Measurements from ENCODE around the gene LENG8.
A peak's percentile ranks its signal among the peaks of the same experiment; 100 is the strongest.

The LENG8 gene

DNA sequence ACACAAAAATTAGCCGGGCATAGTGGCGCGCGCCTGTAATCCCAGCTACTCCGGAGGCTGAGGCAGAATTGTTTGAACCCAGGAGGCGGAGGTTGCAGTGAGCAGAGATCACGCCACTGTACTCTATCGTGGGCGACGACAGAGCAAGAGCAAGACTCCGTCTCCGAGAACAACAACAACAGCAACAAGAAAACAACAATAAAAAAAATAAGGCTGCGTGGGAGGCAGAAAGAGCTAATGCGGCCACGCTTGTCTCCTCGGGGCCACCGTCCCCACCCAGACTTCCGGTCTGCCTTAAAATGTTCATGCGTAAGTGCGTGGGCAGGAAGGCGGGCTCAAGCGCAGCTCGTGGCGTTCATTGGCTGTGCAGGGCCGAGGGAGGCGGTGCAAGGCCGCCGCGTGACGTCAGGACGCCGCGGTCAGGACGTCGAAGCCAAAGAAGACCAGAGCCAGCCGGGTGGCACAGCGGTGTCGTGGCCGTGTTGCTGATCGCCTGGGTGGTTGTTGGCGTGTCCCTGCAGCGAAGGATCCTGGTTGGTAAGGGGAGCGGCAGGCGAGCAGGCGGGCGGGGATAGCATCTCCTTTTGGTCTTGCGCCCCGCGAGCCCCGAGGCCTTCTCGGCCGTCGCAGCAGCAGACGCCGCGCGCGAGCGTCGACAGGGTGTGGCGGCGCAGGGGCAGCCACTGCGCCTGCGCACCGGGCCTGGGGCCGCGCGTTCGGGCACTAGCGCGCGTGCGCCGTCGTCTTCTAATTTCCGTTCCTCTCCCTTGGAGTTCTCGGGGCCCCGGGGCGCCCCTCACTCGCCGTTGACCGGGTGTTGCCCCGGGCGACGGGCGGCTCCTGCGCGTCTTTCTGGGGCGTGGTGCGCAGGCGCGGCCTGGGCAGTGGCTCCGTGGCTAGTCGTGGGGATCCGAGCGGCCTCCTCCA, at the start of gene LENG8:
Gene LENG8 (plus strand): TSS at position 426 of the 927 bp plus-strand sequence. CDS start 2,146 bp downstream, outside the sequence.
- peak; percentile 84 to 99 (median 97) for DNase-seq

DNA sequence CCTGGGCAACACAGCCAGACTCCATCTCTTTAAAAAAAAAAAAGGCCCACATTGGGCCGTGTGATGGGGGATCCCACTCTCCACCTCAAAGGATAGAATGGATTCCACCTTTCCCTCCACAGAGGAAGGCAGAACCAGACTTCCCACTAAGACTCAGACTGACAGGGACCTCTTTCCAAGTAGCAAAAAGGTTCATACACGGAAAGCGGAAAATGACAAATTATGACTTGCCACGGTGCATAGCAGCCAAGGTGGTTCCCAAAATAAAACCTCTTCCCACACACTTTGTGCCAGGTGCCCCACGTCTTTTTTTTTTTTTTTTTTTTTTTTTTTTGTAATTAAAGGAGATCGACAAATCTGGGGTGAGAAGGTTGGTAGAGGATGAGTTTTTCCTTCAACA, 48.1 kb upstream of the LENG8 start:
- DNase-seq: no peak

DNA sequence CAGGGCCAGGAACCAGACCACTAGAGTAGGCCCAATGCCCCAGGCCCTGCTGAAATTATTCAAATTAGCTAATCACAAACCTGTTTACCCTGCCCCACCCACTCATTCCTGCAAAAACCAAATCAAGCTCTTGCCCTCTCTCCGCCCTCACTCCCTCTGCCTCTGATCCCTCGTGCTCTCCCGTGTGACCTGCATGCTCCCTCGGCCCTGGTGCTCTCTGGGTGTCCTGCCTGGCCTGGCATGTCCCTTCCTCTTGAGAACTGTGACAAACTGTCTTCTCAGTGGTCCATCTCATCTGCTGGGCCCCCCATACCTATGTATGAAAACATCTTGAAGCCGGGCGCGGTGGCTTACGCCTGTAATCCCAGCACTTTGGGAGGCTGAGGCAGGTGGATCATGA, 45.9 kb upstream of the LENG8 start:
- no peak for DNase-seq

DNA sequence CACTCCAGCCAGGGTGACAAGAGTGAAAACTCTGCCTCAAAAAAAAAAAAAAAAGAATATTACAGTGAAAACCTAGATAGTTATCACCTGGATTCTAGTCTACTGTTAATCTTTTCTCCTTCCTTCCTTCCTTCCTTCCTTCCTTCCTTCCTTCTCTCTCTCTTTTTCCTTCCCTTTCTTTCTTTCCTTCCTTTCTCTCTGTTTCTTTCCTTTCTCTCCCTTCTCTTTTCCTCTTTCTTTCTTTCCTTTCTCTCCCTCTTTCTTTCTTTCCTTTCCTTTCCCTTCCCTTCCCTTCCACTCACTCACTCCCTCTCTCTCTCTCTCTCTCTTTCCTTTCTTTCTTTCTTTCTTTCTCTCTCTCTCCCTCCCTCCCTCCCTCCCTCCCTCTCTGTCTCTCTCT, 43.4 kb upstream of the LENG8 start:
- DNase-seq: no peak

DNA sequence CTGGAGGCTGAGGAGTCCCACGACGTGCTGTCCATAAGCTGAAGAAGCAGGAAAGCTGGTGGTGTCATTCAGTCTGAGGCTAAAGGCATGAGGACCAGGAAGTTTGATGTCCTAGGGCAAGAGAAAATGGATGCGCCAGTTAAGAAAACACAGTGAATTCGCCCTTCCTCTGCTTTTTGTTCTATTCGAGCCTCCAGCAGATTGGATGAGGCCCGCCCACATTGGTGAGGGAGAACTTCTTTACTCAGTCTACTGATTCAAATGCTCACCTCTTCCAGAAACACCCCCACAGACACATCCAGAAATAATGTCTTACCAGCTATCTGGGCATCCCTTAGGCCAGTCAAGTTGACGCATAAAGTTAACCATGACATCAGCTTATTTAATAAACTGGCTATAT, 41.2 kb upstream of the LENG8 start:
- DNase-seq: no peak

DNA sequence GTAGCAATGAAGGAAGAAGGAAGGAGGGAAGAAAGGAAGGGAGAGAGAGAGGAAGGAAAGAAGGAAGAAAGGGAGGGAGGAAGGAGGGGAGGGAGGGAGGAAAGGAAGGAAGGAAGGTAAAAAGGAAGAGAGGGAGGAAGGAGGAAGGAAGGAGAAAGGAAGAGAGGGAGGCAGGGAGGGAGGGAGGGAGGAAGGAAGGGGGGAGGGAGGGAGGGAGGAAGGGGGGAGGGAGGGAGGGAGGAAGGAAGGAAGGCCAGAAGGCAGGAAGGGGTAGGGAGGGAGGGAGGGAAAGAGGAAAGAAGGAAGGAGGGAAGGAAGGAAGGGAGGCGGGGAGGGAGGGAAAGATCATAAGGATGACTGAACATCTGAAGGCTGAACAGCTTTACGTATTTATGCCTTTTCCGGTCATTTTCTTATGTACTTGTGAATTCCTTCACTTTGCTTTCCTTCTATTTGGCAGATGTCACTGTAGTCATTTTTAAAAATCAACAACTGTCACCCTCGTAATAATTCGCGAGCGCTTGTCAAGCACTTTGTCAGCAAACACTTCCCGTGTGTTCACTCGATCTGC, 40.5 kb upstream of the LENG8 start:
- no peak for DNase-seq

DNA sequence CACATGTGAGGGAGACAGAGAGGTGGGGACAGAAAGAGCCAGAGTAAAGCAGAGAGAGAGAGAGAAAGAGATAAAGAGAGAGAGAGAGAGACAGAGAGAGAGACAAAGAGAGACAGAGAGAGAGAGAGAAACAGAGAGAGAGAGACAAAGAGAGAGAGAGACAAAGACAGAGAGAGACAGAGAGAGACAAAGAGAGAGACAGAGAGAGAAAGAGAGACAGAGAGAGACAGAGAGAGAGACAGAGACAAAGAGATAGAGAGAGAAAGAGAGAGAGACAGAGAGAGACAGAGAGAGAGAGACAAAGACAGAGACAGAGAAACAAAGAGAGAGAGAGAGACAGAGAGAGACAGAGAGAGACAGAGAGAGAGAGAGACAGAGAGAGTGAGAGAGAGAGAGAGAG, 38.0 kb upstream of the LENG8 start:
- no peak for DNase-seq

DNA sequence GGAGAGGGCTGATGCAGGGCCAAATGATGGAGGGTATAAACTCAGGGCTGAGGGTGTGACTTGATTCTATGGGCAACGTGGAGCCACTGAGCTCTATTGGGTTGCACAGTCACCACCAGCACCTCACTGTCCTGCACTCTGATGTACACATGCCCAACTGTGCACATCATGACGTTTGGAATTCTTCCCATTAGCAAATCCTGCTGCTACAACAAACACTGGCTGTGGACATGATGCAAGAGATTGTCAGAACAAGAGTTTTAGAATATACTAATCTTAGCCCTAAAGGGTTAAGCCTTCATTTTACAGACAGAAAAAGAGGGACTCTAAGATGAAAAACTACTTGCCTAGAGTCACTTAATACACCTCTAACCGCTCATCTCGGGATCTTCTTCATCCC, 36.1 kb upstream of the LENG8 start:
- DNase-seq: no peak

DNA sequence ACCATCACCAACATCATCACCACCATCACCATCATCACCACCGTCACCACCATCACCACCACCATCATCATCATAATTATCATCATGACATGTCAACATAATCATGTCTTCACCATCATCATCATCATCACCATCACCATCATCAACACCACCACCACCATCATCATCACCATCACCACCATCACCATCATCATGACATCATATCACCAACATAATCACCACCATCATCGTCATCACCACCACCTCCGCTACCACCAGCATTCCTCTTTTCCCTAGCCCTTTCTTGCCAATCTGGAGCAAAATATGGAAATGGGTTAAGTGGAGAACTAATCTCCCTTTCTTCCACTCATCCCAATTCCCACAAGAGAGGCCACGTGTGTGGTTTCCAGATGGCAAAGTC, 34.8 kb upstream of the LENG8 start:
- no peak for DNase-seq

DNA sequence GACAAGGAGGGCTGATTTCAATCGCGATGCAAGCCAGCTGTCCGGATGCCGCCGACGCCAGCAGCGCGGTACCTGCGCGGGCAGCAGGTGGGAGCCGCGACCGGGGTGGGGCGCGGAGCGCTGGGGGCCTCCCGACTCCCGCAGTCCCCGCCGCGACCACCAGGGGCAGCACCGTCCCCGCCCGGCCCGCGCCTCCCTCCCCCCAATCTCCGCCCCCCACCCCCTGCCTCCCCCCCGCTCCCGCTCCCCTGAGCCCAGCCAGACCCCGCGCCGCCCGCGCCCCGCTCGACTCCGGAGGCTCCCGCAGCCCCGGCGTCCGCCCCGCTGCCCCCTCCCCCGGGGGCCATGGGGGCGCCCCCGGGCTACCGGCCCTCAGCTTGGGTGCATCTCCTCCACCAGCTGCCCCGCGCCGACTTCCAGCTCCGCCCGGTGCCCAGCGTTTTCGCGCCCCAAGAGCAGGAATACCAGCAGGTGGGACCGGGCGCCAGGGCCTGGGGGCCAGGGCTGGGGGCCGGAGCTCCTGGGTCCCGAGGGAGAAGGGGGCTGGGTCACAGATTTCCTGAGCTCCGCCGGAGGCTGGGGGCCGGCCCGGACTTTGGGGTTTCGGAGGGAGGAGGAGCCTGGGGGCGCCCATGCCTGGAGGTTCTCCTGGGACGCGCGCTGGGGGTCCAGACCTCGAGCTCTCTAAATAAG, 33.6 kb upstream of the LENG8 start, which contains the start of gene TTYH1:
Gene TTYH1 (plus strand): TSS at position 257 of the 693 bp plus-strand sequence. CDS start 89 bp downstream, at position 346.
- DNase-seq: peak in 47 of 58 donors; percentile 18 to 76 (median 48)

DNA sequence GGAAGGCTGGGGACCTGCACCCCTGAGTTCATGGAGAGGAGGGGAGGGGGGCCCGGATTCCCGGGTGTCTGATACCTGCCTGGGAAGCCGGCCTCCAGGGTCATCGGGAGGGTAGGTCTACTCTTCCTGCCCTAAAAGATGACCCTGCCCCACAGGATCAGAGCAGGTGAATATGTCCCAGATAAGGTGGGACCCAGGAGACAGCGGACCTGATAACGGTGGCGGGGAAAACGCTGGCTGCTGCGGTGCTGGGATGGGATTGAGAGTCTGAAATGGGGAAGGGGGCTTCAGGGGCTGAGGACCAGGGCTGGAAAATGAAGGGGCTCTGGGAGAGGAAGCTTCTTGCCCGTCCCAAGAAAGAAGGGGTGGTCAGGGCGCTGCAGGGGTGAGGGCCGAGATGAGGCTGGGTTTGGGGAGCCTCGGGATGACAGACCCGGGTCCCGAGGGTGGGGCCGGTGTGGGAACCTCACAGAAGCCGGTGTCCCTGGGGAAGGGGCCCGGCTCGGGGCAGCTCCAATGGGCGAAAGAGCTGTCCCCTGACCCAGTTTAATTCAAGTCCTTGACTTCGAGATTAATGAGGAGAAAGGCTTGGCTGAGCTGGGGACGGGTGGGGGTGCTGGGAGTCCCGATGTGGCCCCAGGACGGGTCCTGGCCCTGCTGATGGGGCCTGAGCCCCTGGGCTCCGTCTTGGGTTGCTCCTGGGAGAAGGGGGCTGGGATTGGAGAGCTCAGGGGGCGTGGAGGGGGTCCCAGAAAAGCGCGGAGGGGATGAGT, 32.9 kb upstream of the LENG8 start:
- peak in 4 of 58 donors; percentile 24 to 57 (median 38) for DNase-seq

DNA sequence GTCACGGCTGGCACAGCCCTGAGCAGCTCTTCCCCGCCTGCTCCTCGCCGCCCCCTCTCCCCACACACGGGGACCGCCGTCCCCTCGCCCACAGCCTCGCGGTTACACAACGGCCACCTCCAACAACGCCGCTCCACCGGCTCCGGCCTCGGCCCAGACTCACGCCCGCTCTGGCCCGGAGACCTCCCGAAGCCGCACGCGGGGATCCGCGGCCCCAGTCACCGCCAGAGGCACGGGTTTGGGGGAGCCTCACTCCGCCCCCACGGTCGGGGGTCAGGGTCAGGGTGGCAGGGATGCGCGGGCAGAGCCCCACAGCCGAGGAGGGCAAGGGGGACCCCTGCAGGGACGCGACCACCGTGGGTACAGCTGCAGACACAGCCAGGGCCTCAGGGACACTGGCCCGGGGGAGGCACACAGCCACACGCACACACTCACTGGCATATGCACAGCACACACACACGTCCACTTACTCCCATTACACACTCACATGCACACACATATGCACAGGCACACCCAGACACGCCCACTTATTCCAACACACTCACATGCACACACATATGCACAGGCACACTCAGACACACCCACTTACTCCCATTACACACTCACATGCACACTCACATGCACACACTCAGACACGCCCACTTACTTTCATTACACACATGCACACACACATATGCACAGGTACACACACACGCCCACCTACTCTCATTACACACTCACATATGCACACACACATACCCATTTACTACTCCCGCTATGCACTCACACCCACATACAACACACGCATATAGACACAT, 32.1 kb upstream of the LENG8 start:
- peak in 7 of 58 donors; percentile 24 to 57 (median 49) for DNase-seq

DNA sequence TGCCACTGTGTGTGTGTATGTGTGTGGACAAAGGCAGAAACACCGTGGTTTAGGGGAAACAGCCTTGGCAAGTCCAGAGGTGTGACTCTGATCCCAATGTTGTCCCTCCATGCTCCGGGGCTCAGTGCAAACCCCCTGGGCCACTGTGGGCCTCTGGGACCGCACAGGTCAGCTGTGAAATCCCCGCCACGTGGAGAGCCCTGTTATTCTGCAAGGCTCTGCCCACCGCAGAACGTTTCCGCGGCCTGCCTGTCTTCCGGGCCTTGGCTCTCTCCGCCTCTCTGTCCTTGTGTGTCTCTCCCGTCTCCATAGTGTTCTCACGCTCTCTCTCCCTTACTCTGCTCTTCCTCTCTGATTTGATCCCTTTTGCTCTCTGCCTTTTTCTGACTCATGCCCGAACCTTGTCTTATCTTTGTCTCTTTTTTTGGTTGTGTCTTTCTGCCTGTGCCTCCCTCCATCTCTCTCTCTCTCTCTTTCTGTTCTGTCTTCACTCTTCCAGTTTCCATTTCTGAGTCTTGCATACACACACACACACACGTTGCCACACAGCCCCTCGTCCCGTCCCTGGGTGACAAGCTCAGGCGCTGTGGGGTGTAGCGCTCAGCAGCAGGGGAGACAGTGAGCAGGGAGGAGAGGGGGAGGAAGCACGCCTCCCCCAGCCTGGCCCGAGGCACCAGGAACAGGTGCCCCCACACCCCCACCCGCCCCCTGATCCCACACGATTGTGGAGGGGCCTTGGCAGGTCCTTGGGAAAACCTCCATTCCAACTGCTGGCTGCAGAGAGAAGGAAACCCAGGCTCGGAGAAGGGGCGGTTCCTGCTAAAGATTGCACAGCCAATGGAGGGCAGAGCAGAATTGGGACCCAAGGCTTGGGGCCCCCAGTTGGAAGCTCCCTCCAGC, 30.7 kb upstream of the LENG8 start:
- peak in 46 of 58 donors; percentile 19 to 74 (median 49) for DNase-seq

DNA sequence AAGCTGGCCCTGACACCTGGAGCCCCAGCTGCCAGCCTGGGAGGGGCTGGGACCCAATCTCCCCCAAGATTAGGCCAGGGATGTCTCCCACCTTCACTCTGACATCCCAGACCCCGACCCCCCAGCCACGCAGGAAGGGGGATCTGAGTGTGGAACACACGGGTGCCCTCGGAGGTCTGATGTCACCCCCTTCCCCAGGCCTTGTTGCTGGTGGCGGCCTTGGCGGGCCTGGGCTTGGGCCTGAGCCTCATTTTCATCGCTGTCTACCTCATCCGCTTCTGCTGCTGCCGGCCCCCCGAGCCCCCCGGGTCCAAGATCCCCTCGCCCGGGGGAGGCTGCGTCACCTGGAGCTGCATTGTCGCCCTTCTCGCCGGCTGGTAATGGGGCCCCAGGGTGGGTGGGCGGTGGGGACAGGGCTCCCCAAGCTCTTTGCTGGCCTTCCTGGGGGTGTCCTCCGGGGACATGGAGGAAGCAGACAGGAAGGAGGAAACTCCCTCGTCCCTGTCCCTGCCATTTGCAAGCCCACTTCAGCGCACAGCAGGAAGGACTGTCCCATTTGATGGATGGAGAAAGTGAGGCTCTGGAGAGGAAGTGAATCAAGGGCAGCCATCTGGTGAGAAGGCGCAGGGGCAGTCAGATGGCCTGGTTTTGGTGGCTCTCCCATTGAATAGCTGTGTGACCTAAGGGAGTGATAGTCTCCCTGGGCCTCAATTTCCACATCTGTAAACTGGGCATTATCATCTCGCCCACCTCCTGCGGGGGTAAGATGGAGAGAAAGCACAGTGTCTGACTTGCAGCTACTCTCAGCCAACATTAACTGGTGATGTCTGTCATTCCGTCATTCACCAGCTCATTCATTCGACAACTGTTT, 29.8 kb upstream of the LENG8 start:
- DNase-seq: peak in 1 of 58 donors; percentile 52

DNA sequence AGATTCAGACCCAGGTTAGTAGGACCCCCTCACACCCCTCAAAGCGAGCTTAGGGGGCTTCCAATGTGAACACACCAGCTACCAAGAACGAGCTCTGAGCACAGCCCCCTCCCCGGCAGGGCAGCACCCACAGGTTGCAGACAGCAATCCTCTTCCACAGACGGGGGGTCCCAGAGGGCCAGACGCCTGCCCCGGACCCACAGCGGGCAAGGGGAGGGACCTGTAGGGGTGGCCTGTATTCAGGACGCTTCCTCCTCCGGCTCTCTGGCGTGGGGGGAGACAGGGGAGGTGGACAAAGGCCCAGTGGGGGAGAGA, 29.0 kb upstream of the LENG8 start:
- no peak for DNase-seq

DNA sequence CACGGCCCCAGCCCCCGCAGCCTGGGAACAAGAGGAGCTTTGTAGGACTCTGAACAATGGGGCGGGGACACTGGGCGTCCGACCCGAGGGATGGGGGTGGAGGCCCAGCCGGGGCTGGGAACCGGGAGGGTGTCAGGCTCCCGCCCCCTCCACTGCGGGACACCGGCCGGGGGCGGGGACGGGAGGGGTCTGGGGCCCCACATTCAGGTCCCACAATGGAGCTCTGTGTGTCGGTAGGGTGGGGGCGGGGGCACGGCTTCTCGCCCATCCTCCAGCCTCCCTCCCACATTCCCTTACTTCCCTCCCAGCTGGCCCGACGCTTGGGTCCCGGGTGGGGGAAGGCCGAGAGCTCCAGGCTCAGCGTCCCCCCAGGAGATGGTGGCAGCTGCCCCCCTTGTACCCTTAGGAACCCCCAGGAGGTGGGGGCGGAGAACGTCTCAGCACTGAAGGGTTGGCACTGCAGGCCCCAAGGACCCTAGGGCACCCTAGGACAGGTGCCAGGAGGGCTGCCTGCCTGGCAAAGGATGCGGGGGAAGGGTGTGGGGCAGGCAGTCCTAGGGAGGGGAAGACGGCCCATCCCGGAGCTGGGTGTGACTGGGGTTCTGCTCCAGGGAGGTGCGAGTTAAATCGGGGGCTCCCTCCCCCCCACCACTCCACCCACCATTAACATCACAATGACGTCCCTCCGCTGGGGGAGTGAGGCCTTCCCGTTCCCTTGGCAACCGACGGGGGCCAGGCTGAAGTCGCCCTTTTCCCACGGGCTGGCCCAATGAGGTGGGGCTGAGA, 28.4 kb upstream of the LENG8 start:
- DNase-seq: peak; percentile 73 to 99 (median 96)

DNA sequence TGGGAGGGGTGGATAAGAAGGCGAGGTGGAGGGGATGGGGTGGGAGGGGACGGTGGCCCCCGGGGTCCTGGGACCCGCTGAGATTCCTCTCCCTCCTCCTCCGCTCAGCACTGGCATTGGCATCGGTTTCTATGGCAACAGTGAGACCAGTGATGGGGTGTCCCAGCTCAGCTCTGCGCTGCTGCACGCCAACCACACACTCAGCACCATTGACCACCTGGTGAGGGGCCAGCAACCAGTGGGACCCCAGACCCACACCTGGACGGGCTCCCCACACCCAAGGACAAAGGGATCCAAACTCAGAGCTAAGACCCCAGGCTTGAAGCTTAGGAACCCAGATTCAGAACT, 27.9 kb upstream of the LENG8 start:
- DNase-seq: peak in 2 of 58 donors; percentile 89 to 90

DNA sequence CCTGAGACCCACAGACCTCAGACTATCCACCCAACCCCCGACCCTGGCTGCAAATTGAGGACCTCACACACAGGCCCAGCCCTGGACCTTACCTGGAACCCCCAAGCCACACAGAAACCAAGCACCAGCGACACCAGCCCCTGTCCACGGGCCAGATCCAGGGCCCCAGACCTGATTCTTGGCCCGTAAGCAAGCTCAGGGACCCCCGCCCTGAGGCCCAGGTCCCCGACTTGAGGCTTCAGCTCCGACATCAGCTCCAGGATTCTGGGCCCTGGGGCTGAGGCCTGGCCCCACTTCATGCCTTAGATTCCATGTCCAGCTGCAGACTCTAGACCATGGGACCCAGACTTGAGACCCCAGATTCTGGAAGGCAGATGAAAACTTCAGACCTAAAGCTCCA, 27.5 kb upstream of the LENG8 start:
- DNase-seq: no peak
